Liver (tissue), 9 donors: ENCODE results near the gene ABCB6. TPM values are rescaled to one million over a fixed set of nuclear protein-coding genes. Genes with fewer than 3 reads are reported as not detected.

Experiments used
- DNase-seq: peaks from one replicate; pipeline ENCODE4 v3.0.0-alpha.2; 2017; ENCODE audit warnings: low spot score
- H3K27ac ChIP-seq, 2 donors: one replicate each; pipeline ENCODE4 v1.7.0; 2013; ENCODE audit warnings: inconsistent platforms in 2 of 2, low read length in 2 of 2, control low read depth in 1 of 2, low read depth in 1 of 2, mild to moderate bottlenecking in 1 of 2
- H3K27me3 ChIP-seq, 4 donors: one replicate each; pipeline versions ENCODE4 v1.6.1 to v1.7.0; 2013; ENCODE audit warnings: low read length in 3 of 4, inconsistent platforms in 1 of 4, mild to moderate bottlenecking in 1 of 4, moderate library complexity in 1 of 4; ENCODE audit not compliant: control insufficient read depth in 4 of 4, insufficient read depth in 4 of 4
- H3K36me3 ChIP-seq, 4 donors: one replicate each; pipeline versions ENCODE4 v1.6.1 to v1.7.0; 2013; ENCODE audit warnings: low read length in 3 of 4, mild to moderate bottlenecking in 3 of 4, low read depth in 1 of 4, moderate library complexity in 1 of 4; ENCODE audit not compliant: control insufficient read depth in 4 of 4, insufficient read depth in 3 of 4
- H3K4me1 ChIP-seq, 4 donors: one replicate each; pipeline versions ENCODE4 v1.6.1 to v1.7.0; 2013; ENCODE audit warnings: low read length in 3 of 4, mild to moderate bottlenecking in 3 of 4, moderate library complexity in 1 of 4; ENCODE audit not compliant: control insufficient read depth in 4 of 4, insufficient read depth in 4 of 4
- H3K4me3 ChIP-seq, 3 donors: one replicate each; pipeline versions ENCODE4 v1.6.1 to v1.7.0; 2013; ENCODE audit warnings: low read length in 3 of 3, control low read depth in 1 of 3, low read depth in 1 of 3, mild to moderate bottlenecking in 1 of 3
- H3K9ac ChIP-seq, 2 donors: one replicate each; pipeline ENCODE4 v1.7.0; 2013; ENCODE audit warnings: low read length in 2 of 2, mild to moderate bottlenecking in 2 of 2, moderate library complexity in 2 of 2, control low read depth in 1 of 2, low read depth in 1 of 2
- H3K9me3 ChIP-seq, 4 donors: one replicate each; pipeline versions ENCODE4 v1.6.1 to v1.7.0; 2013; ENCODE audit warnings: low read length in 3 of 4; ENCODE audit not compliant: control insufficient read depth in 4 of 4
- ATF3 ChIP-seq: IDR thresholded peaks from 2 replicates; pipeline ENCODE4 v1.6.1; 2016; ENCODE audit warnings: antibody characterized with exemption
- CTCF ChIP-seq: fragments of 150-350 bp; IDR thresholded peaks from 2 replicates; pipeline ENCODE4 v1.5.1; 2017; ENCODE audit warnings: improper control_type of control experiment, low read depth, low read length; ENCODE audit not compliant: missing input control
- EGR1 ChIP-seq, 2 donors: IDR thresholded peaks; 2 replicates each; pipeline ENCODE4 v1.6.1; 2016 to 2018; ENCODE audit warnings: antibody characterized with exemption in 2 of 2, low read depth in 2 of 2
- FOXA1 ChIP-seq: IDR thresholded peaks from 2 replicates; pipeline ENCODE4 v1.6.1; 2016; ENCODE audit warnings: antibody characterized with exemption
- FOXA2 ChIP-seq: IDR thresholded peaks from 2 replicates; pipeline ENCODE4 v1.6.1; 2016; ENCODE audit warnings: antibody characterized with exemption
- GABPA ChIP-seq, 2 donors: IDR thresholded peaks in 1 of 2; conservative IDR thresholded peaks in 1 of 2; 2 replicates each; pipeline ENCODE4 v1.6.1; 2016; ENCODE audit warnings: antibody characterized with exemption in 2 of 2, mild to moderate bottlenecking in 1 of 2, moderate library complexity in 1 of 2
- HNF4A ChIP-seq, 2 donors: conservative IDR thresholded peaks; 2 replicates each; pipeline ENCODE4 v1.6.1; 2016; ENCODE audit warnings: antibody characterized with exemption in 2 of 2, mild to moderate bottlenecking in 2 of 2
- HNF4G ChIP-seq: IDR thresholded peaks from 2 replicates; pipeline ENCODE4 v1.6.1; 2016; ENCODE audit warnings: antibody characterized with exemption
- JUND ChIP-seq, 2 donors: IDR thresholded peaks; 2 replicates each; pipeline ENCODE4 v1.6.1; 2016; ENCODE audit warnings: antibody characterized with exemption in 2 of 2
- MAX ChIP-seq: IDR thresholded peaks from 2 replicates; pipeline ENCODE4 v1.6.1; 2016; ENCODE audit warnings: antibody characterized with exemption
- NR2F2 ChIP-seq: IDR thresholded peaks from 2 replicates; pipeline ENCODE4 v1.6.1; 2016; ENCODE audit warnings: antibody characterized with exemption
- RAD21 ChIP-seq, 2 donors: IDR thresholded peaks; 2 replicates each; pipeline ENCODE4 v1.6.1; 2016; ENCODE audit warnings: antibody characterized with exemption in 2 of 2, mild to moderate bottlenecking in 2 of 2
- REST ChIP-seq: IDR thresholded peaks from 2 replicates; pipeline ENCODE4 v1.6.1; 2016; ENCODE audit warnings: antibody characterized with exemption, mild to moderate bottlenecking
- RXRA ChIP-seq, 2 donors: IDR thresholded peaks; 2 replicates each; pipeline ENCODE4 v1.6.1; 2017 to 2018; ENCODE audit warnings: antibody characterized with exemption in 2 of 2, mild to moderate bottlenecking in 1 of 2
- SP1 ChIP-seq: IDR thresholded peaks from 2 replicates; pipeline ENCODE4 v1.6.1; 2018; ENCODE audit warnings: antibody characterized with exemption, mild to moderate bottlenecking
- TAF1 ChIP-seq: conservative IDR thresholded peaks from 2 replicates; pipeline ENCODE4 v1.6.1; 2016; ENCODE audit warnings: antibody characterized with exemption, mild to moderate bottlenecking
- YY1 ChIP-seq: IDR thresholded peaks from 2 replicates; pipeline ENCODE4 v1.6.1; 2016; ENCODE audit warnings: antibody characterized with exemption, mild to moderate bottlenecking
- ZBTB33 ChIP-seq: IDR thresholded peaks from 2 replicates; pipeline ENCODE4 v1.6.1; 2016; ENCODE audit warnings: antibody characterized with exemption
- WGBS: extraction: QIAGEN DNeasy Blood & Tissue Kit; methylation state at CpG from one replicate; pipeline ENCODE4 v1.1.7; 2013; 5-methylcytosine and 5-hydroxymethylcytosine counted together
- polyA plus RNA-seq, 2 donors: library from polyadenylated mRNA; stranded (reverse) in 1 of 2; unstranded in 1 of 2; fragments of 200-250 nt in 1 of 2; fragments of >200 nt in 1 of 2; fragmentation: Nextera tagmentation in 1 of 2; extraction: Ambion mirVana in 1 of 2; gene quantifications; one replicate each; pipeline versions ENCODE4 v1.2.1 to v1.2.3, GENCODE V29; 2013 to 2015
- total RNA-seq, 2 donors: library from RNA; depleted of rRNA; stranded (reverse); fragments of >200 nt; gene quantifications; one replicate each; pipeline ENCODE4 v1.2.3, GENCODE V29; 2014
- donor health status: healthy.
- donor health status: healthy.
- donor health status: healthy.
- donor health status: healthy.
- donor health status: healthy.

ABCB6 gene
- total and polyA plus RNA-seq, 4 donors = 19.0 to 96.1 (median 47.8) TPM

- TF ChIP-seq CTCF (peak; percentile 2), NR2F2 (no peak), FOXA2 (no peak), HNF4A (conservative IDR thresholded peaks at IDR 0.05) (peak; percentile 66 to 69)
These were observed 12.2 kb downstream of the ABCB6 start, which contains the start of gene ZFAND2B (continued) for GRCh38 chr2:219206328-219207133.

- Histone ChIP-seq H3K27ac (peak overlapping the region; percentile 95 to 97), H3K36me3 (peaks cover 2 to 16% (median 8%) of the 10 kb centered on the region in 4 donors), H3K9ac (peak overlapping the region; percentile 89 to 97), H3K9me3 (no peaks in the 10 kb centered on the region), H3K4me3 (peak overlapping the region; percentile 78 to 95 (median 84)), H3K27me3 (no peaks in the 10 kb centered on the region), H3K4me1 (peaks cover 3 to 26% (median 23%) of the 10 kb centered on the region in 4 donors)
- 22% methylated on average over 7 of the region's 7 CpGs for WGBS
- no peak for DNase-seq
- TF ChIP-seq CTCF = no peak
- no peak for TF ChIP-seq RAD21 (IDR thresholded peaks at IDR 0.05)
- TF ChIP-seq EGR1 (IDR thresholded peaks at IDR 0.05; ENCODE audit: low read depth in 2 of 2) = no peak
- no peak for TF ChIP-seq JUND (IDR thresholded peaks at IDR 0.05)
- no peak for TF ChIP-seq RXRA (IDR thresholded peaks at IDR 0.05)
- no peak for TF ChIP-seq ZBTB33
- TF ChIP-seq FOXA1 = no peak
- TF ChIP-seq SP1 = no peak
- TF ChIP-seq MAX = no peak
- no peak for TF ChIP-seq GABPA (IDR thresholded peaks at IDR 0.05 in 1 of 2, conservative IDR thresholded peaks at IDR 0.05 in 1 of 2)
- TF ChIP-seq HNF4A (conservative IDR thresholded peaks at IDR 0.05) = no peak
- TF ChIP-seq FOXA2 = no peak
- no peak for TF ChIP-seq TAF1
- TF ChIP-seq NR2F2 = no peak
- no peak for TF ChIP-seq HNF4G
- TF ChIP-seq REST = no peak
- no peak for TF ChIP-seq ATF3
- TF ChIP-seq YY1 = no peak
These were observed 12.8 kb downstream of the ABCB6 start for GRCh38 chr2:219205981-219206327.
